ENCODE data around the gene CSNK1A1. TPM values are rescaled to one million over a fixed set of nuclear protein-coding genes. Genes with fewer than 3 reads are reported as not detected.
"Not testable (repeated sequence)": the region's sequence is repeated elsewhere in the genome, so short reads cannot be mapped to it uniquely, and the experiment has no call there.

Gene CSNK1A1
- total and polyA plus RNA-seq, 2 of the 4 experiments (the other 2 are of a cell fraction), result 140 to 419 TPM

DNA sequence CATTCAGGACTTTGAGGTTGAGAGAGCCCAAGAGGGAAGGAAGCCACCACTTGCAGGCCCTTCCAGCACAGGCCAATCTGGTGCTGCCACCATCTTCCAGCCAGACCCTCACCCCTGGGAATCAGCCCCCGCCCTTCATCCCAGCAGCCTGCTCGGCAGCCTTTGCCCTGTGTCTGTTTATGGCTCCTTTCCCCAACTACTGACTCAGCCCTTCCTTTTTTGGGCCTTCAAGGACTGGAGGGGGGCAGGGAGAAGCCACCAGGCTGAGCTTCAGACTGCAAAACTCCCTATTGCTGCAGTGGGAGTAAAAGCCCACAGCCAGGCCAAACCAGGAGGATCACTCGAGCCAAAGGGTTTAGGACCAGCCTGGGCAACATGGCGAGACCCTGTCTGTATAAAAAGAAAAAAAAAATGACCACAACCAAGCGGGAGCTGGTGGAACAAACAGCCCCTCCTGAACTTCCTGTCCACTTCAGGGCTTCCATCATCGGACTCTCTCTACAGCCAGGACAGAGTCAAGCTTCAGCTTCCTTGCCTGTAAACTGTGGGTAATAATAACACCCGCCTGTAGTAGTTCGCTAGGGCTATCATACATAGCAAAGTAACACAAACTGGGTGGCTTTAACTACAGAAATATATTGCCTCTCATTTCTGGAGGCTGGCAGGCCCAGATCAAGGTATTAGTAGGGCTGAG lies 86.3 kb downstream of the CSNK1A1 start (continued):
- TF ChIP-seq SMC3 (IDR thresholded peaks at IDR 0.05; ENCODE audit: low read depth, low read length) (no peak), MXI1 (IDR thresholded peaks at IDR 0.05; ENCODE audit: borderline replicate concordance, low read depth, low read length) (no peak)

DNA sequence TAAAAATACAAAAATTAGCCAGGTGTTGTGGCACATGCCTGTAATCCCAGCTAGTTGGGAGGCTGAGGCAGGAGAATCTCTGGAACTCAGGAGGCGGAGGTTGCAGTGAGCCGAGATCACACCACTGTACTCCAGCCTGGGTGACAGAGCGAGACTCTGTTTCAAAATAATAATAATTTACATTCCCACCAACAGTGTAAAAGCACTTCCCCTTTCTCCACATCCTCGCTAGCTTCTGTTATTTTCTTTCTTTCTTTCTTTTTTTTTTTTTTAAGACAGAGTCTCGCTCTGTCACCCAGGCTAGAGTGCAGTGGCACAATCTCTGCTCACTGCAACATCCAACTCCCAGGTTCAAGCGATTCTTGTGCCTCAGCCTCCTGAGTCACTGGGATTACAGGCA lies 89.3 kb downstream of the CSNK1A1 start:
- H3K56ac ChIP-seq (ENCODE audit: extremely low read depth, insufficient read depth, low read length); H3K4me2 ChIP-seq (ENCODE audit: low read depth, low read length); H2BK15ac ChIP-seq (ENCODE audit: low read depth, low read length); H3K18ac ChIP-seq (ENCODE audit: low read depth, low read length); DNase-seq; H2AK5ac ChIP-seq (ENCODE audit: low read depth, low read length); H2BK20ac ChIP-seq (ENCODE audit: low read depth, low read length); H3K14ac ChIP-seq (replicated peaks; ENCODE audit: low read depth, low read length); intact Hi-C loops (cut with micrococcal nuclease); H3K9me3 ChIP-seq (ENCODE audit: control insufficient read depth, insufficient read depth, low read length); ATAC-seq (ENCODE audit: low read depth); H3K79me1 ChIP-seq (ENCODE audit: low read depth in 1 of 2, low read length in 2 of 2); dilution Hi-C loops (cut with HindIII; ENCODE audit: low sequenced_read_pairs, unreplicated experiment); H3K9ac ChIP-seq (ENCODE audit: low read depth, low read length); H3K4me3 ChIP-seq (ENCODE audit: insufficient read depth, low read depth, low read length); H3K36me3 ChIP-seq (ENCODE audit: control insufficient read depth, insufficient read depth, low read length); H4K91ac ChIP-seq (ENCODE audit: insufficient read depth, low read depth, low read length); H4K5ac ChIP-seq (ENCODE audit: low read depth, low read length); H2BK120ac ChIP-seq (ENCODE audit: low read depth, low read length); CTCF ChIA-PET; BruUV-seq (replicated peaks); H2AK9ac ChIP-seq (replicated peaks; ENCODE audit: low read depth, low read length, poor library complexity); H3K27me3 ChIP-seq (ENCODE audit: control insufficient read depth, insufficient read depth, low read length); H2BK5ac ChIP-seq (ENCODE audit: low read depth, low read length, poor library complexity, severe bottlenecking); H2AFZ ChIP-seq (replicated peaks; ENCODE audit: low read length, poor library complexity); in situ Hi-C loops (cut with MboI; ENCODE audit: low sequenced_read_pairs); H4K20me1 ChIP-seq (ENCODE audit: insufficient read depth, low read length); H3K27ac ChIP-seq (ENCODE audit: insufficient read depth, low read length); POLR2A ChIA-PET (ENCODE audit: unreplicated experiment); H4K8ac ChIP-seq (ENCODE audit: low read depth in 2 of 2, low read length in 2 of 2); H3K4ac ChIP-seq (ENCODE audit: low read depth, low read length); H3K23ac ChIP-seq (ENCODE audit: low read depth, low read length): not testable (repeated sequence)
- Histone ChIP-seq H3K9me1 (ENCODE audit: insufficient read depth, low read length) (peaks cover 21% of the 10 kb centered on the region), H3K4me1 (ENCODE audit: control insufficient read depth, insufficient read depth, low read length) (peaks cover 19% of the 10 kb centered on the region)
- WGBS, 2 experiments (ENCODE audit: extremely low coverage in 2 of 2, insufficient read length in 1 of 2), result 100% methylated on average over 1 of the region's 6 CpGs; no CpG with 5 or more reads in 1 of the 2 experiments
